Fibroblast of the aortic adventitia (primary cell): Measurements from ENCODE around the gene ZFP57. TPM values are rescaled to one million over a fixed set of nuclear protein-coding genes. Genes with fewer than 3 reads are reported as not detected.
"Not testable (repeated sequence)": the region's sequence is repeated elsewhere in the genome, so short reads cannot be mapped to it uniquely, and the experiment has no call there.

ENCODE experiments used
- DNase-seq: peaks from one replicate; pipeline ENCODE4 v3.0.0-alpha.2; 2010; ENCODE audit warnings: low read depth
- H3K4me3 ChIP-seq: 2 replicates; pipeline ENCODE4 v1.5.1; 2011; ENCODE audit warnings: low read depth, mild to moderate bottlenecking, control low read depth, low read length, moderate library complexity
- total RNA-seq: library from RNA; depleted of rRNA; stranded (reverse); fragments of >200 nt; gene quantifications from 2 replicates; pipeline ENCODE4 v1.2.3, GENCODE V29; 2012; ENCODE audit warnings: low replicate concordance
- TF ChIP-seq, protein P1 (sequence below): IDR thresholded peaks from 2 replicates; pipeline ENCODE4 v1.5.1; 2011; ENCODE audit warnings: mild to moderate bottlenecking, low read length, control low read depth, inconsistent platforms; ENCODE audit not compliant: insufficient read depth

The ZFP57 gene
- total RNA-seq, 1 donor, result not detected

DNA sequence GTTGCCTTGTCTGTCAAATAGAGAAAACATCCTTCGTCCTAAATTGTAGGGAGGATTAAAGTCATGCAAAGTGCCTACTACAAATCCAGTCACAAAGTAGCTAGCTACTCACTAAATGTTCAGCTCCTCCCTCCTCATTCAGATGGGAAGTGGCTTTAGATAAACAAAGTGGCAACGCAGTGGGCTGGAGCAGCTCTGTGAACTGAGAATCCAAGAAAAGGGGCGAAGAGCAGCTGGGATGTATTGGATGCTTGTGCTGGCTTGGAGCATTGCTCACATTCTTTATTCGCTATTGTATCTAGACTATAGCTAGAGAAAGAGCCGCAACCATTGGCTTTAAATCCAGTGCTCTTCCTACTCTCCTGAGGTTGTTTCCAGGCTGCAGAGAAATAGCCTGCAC is 13.8 kb downstream of the ZFP57 start:
- DNase-seq, result no peak
- TF ChIP-seq, protein P1, sequence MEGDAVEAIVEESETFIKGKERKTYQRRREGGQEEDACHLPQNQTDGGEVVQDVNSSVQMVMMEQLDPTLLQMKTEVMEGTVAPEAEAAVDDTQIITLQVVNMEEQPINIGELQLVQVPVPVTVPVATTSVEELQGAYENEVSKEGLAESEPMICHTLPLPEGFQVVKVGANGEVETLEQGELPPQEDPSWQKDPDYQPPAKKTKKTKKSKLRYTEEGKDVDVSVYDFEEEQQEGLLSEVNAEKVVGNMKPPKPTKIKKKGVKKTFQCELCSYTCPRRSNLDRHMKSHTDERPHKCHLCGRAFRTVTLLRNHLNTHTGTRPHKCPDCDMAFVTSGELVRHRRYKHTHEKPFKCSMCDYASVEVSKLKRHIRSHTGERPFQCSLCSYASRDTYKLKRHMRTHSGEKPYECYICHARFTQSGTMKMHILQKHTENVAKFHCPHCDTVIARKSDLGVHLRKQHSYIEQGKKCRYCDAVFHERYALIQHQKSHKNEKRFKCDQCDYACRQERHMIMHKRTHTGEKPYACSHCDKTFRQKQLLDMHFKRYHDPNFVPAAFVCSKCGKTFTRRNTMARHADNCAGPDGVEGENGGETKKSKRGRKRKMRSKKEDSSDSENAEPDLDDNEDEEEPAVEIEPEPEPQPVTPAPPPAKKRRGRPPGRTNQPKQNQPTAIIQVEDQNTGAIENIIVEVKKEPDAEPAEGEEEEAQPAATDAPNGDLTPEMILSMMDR, result no peak
- H3K4me3 ChIP-seq, result no peak overlapping the region

DNA sequence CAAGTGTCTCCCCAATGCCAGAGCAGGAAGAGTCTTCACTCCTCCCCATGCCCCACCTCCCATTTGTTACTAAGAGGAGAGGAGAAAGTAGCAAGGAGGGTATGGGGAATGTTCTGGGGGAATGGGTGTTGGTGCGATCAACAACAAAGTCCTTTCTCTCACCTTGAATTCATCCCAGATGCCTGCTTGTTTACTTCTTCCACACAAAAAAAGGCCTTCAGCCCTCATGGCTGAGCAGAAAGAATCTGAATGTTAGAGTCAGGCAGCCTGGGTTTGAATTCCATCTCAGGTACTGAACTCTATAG is 14.2 kb downstream of the ZFP57 start:
- no peak overlapping the region for H3K4me3 ChIP-seq

DNA sequence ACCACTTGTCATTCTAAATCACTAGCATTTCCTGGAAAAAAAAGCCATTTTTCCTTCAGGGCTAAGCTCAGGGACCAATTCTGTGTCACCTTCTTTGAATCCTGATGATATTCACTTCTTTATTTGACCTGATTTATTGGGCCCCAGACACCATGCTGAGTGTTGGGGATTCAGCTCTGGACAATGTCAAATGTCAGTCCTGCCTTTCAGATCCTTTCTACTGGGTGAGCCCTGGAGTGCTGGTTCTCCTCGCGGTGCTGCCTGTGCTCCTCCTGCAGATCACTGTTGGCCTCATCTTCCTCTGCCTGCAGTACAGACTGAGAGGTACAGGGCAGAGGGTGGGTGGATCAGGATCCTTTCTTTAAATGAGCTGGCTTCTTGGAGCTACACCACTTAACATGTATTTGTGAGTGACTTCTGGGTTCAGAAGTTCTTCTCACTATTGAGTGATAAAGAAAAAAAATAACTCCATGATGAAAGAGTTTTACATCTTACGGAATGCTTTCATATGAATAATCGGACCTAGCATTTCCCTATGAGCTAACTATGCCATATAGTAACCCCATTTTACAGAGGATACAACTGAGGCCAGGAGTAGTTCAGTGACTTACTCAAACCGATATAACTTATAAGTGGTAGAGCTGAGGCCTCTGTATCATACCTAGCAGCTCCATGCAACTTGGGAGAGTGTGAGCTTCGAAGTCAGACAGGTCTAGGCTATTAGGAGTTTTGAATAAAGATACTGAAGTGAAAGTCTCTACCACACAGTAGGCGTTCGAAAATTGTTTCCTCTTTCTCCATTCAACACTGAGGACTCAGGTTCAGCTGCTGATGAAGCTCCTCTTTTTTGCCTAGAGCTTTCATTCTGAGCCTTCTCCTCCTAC is 14.8 kb downstream of the ZFP57 start:
- H3K4me3 ChIP-seq, result no peak overlapping the region
- DNase-seq, result no peak
- TF ChIP-seq, protein P1, result no peak

More for the DNA sequence above, 14.2 kb downstream of the ZFP57 start:
- TF ChIP-seq, protein P1, result no peak
- no peak for DNase-seq

DNA sequence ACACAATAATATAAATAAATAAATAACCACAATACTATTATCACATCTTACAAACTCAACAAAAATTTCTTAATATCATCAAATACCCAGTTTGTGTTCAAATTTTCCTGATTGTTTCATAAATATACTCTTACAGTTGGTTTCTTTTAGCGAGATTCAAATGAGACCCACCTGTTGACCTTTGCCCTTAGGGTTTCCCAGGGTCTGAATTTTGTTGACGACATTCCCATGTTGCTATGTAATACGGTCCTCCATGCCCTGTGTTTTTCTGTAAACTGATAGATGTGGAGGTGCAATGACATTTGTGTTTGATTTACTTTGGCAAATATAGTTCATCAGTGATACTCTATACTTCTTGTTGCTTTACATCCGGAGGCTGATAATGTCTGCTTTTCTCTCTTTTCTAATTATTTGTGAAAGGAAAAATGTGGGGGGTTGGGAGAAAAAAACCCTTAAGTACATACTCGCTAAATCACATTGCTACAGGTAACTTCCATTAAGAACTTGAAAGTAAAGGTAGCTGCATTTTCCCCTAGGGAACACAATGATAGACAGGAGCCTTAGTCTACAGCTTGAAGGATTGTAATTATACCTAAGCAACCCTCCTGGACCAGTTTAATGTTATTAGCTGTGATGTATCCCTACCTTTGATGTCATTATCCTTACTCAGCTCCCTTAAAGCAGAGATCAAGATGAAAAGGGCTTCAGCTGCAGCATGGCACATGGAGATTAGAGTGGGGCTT is 17.5 kb downstream of the ZFP57 start:
- TF ChIP-seq, protein P1, result no peak
- no peak overlapping the region for H3K4me3 ChIP-seq
- no peak for DNase-seq

DNA sequence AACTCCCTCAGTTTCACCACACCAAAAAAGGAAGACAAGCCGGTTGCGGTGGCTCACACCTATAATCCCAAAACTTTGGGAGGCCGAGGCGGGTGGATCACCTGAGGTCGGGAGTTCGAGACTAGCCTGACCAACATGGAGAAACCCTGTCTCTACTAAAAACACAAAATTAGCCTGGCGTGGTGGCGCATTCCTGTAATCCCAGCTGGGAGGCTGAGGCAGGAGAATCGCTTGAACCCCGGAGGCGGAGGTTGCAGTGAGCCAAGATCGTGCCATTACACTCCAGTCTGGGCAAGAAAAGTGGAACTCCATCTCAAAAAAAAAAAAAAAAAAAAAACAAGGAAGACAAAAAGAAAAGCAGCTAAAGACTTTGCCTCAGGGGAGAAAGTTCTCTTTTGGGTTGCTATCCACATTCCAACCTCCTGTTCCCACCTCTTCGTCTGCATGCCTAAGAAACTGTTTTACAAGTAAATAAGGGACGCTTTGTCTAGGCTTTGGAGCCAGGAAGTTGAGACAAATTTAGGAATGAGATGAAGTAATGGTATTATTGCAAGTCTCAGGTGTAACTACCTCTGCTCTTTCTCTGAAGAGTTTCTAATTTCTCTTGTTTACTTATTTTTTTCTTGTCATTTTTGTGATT is 19.3 kb downstream of the ZFP57 start:
- not testable (repeated sequence) for H3K4me3 ChIP-seq, DNase-seq

DNA sequence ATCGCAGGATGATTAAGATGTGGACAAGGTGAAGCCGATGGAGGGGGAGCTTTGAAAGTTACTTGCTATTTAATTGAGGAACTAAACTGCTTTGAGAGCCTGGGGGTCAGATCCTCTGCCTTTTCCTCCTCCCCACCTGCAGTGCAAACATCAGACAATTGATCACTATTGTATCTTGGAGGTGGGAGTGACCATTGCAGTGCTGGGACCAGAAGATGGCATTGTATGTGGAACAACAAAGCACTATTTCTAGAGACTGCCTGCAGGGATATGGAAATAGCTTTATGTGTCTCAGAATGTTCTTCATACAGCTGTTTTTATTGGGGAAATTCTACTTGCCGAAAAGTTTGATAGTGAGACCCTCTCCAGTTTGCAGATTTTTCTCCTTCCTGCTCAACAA is 19.9 kb downstream of the ZFP57 start:
- no peak overlapping the region for H3K4me3 ChIP-seq
- TF ChIP-seq, protein P1, result no peak
- DNase-seq, result no peak

DNA sequence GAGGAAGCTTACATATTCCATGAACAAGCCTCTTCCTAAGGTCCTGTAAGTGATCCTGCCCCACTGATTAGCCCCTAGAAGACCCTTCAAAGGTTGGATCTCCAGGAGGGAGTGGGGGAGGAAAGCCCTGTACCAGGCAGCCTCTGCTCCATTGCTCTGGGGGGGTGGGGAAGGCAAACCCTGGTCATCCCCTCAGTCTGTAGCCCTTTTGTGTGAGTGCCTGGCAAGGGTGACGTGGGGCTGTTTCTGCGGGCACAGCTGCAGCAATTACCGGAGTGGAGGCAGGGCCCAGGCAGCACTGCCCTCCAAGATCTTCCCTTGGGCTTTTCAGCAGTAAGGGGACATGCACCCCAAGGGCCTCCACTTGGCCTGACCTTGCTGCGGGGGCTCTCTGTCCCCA is 24.2 kb downstream of the ZFP57 start, which contains the start of gene MOG:
MOG (plus strand) TSS at position 295 of the 400 bp plus-strand sequence. CDS start 118 bp downstream, outside the sequence.
- TF ChIP-seq, protein P1, result no peak
- H3K4me3 ChIP-seq, result no peak within 1 kb of the TSS
- no peak for DNase-seq
